ENCODE results near the gene PARVG.

PARVG gene

GRCh38 chr22:44132724-44133123, 48.0 kb upstream of the PARVG start:
- Histone ChIP-seq H3K4me3 (ENCODE audit: low read depth in 1 of 2, low read length in 2 of 2) (no peak overlapping the region), H3K9ac (ENCODE audit: low read depth, low read length) (no peak overlapping the region), H3K36me3 (ENCODE audit: insufficient read depth, low read length) (no peaks in the 10 kb centered on the region), H3K4me2 (ENCODE audit: insufficient read depth, low read length) (no peak overlapping the region), H3K27me3 (ENCODE audit: insufficient read depth, low read length, poor library complexity) (peaks cover 14% of the 10 kb centered on the region), H3K27ac (ENCODE audit: low read length) (no peak overlapping the region), H2AFZ (ENCODE audit: low read depth, low read length) (no peak overlapping the region), H4K20me1 (ENCODE audit: insufficient read depth, low read length) (no peaks in the 10 kb centered on the region), H3K79me2 (ENCODE audit: insufficient read depth, low read length) (no peaks in the 10 kb centered on the region), H3K9me3 (ENCODE audit: insufficient read depth, low read length, severe bottlenecking) (no peaks in the 10 kb centered on the region), H3K4me1 (ENCODE audit: insufficient read depth, low read length) (peaks cover 6% of the 10 kb centered on the region; the same call in 1 of the 2 replicates)
- ATAC-seq (ENCODE audit: insufficient read depth, low read depth) (no peak), DNase-seq (no peak)
- TF ChIP-seq CTCF (IDR thresholded peaks at IDR 0.05; ENCODE audit: borderline replicate concordance, extremely low read depth, low read length, poor library complexity, severe bottlenecking) (no peak), EZH2 (IDR thresholded peaks at IDR 0.05; ENCODE audit: borderline replicate concordance, low read depth, low read length, severe bottlenecking) (no peak)

GRCh38 chr22:44133161-44133560, 47.6 kb upstream of the PARVG start:
- H3K79me2 ChIP-seq (ENCODE audit: insufficient read depth, low read length) = no peaks in the 10 kb centered on the region
- H3K9ac ChIP-seq (ENCODE audit: low read depth, low read length) = no peak overlapping the region
- no peak overlapping the region for H2AFZ ChIP-seq (ENCODE audit: low read depth, low read length)
- H3K4me2 ChIP-seq (ENCODE audit: insufficient read depth, low read length) = no peak overlapping the region
- H3K9me3 ChIP-seq (ENCODE audit: insufficient read depth, low read length, severe bottlenecking) = no peaks in the 10 kb centered on the region
- DNase-seq (no peak), ATAC-seq (ENCODE audit: insufficient read depth, low read depth) (no peak)
- H3K36me3 ChIP-seq (ENCODE audit: insufficient read depth, low read length) = no peaks in the 10 kb centered on the region
- H3K27me3 ChIP-seq (ENCODE audit: insufficient read depth, low read length, poor library complexity) = peaks cover 14% of the 10 kb centered on the region
- peaks cover 6% of the 10 kb centered on the region; the same call in 1 of the 2 replicates for H3K4me1 ChIP-seq (ENCODE audit: insufficient read depth, low read length)
- H3K4me3 ChIP-seq (ENCODE audit: low read depth in 1 of 2, low read length in 2 of 2) = no peak overlapping the region
- TF ChIP-seq EZH2 (IDR thresholded peaks at IDR 0.05; ENCODE audit: borderline replicate concordance, low read depth, low read length, severe bottlenecking) (no peak), CTCF (IDR thresholded peaks at IDR 0.05; ENCODE audit: borderline replicate concordance, extremely low read depth, low read length, poor library complexity, severe bottlenecking) (no peak)
- no peaks in the 10 kb centered on the region for H4K20me1 ChIP-seq (ENCODE audit: insufficient read depth, low read length)
- no peak overlapping the region for H3K27ac ChIP-seq (ENCODE audit: low read length)

GRCh38 chr22:44133901-44134571, 46.7 kb upstream of the PARVG start:
- no peak overlapping the region for H3K9ac ChIP-seq (ENCODE audit: low read depth, low read length)
- H3K79me2 ChIP-seq (ENCODE audit: insufficient read depth, low read length) = no peaks in the 10 kb centered on the region
- ATAC-seq (ENCODE audit: insufficient read depth, low read depth) (no peak; the same call in 2 of the 3 replicates), DNase-seq (no peak)
- H4K20me1 ChIP-seq (ENCODE audit: insufficient read depth, low read length) = no peaks in the 10 kb centered on the region
- no peak for TF ChIP-seq EZH2 (IDR thresholded peaks at IDR 0.05; ENCODE audit: borderline replicate concordance, low read depth, low read length, severe bottlenecking)
- H3K4me2 ChIP-seq (ENCODE audit: insufficient read depth, low read length) = no peak overlapping the region
- H3K4me3 ChIP-seq (ENCODE audit: low read depth in 1 of 2, low read length in 2 of 2) = no peak overlapping the region
- H3K27ac ChIP-seq (ENCODE audit: low read length) = no peak overlapping the region
- H3K27me3 ChIP-seq (ENCODE audit: insufficient read depth, low read length, poor library complexity) = peaks cover 14% of the 10 kb centered on the region
- H3K4me1 ChIP-seq (ENCODE audit: insufficient read depth, low read length) = peaks cover 6% of the 10 kb centered on the region; the same call in 1 of the 2 replicates
- no peak overlapping the region for H2AFZ ChIP-seq (ENCODE audit: low read depth, low read length)
- H3K9me3 ChIP-seq (ENCODE audit: insufficient read depth, low read length, severe bottlenecking) = no peaks in the 10 kb centered on the region
- H3K36me3 ChIP-seq (ENCODE audit: insufficient read depth, low read length) = no peaks in the 10 kb centered on the region

GRCh38 chr22:44136112-44136511, 44.6 kb upstream of the PARVG start:
- no peak for ATAC-seq (ENCODE audit: insufficient read depth, low read depth)
- Histone ChIP-seq H3K9me3 (ENCODE audit: insufficient read depth, low read length, severe bottlenecking) (no peaks in the 10 kb centered on the region), H3K79me2 (ENCODE audit: insufficient read depth, low read length) (no peaks in the 10 kb centered on the region), H3K4me3 (ENCODE audit: low read depth in 1 of 2, low read length in 2 of 2) (no peak overlapping the region), H3K36me3 (ENCODE audit: insufficient read depth, low read length) (no peaks in the 10 kb centered on the region), H3K27me3 (ENCODE audit: insufficient read depth, low read length, poor library complexity) (peaks cover 14% of the 10 kb centered on the region), H3K4me2 (ENCODE audit: insufficient read depth, low read length) (no peak overlapping the region), H3K9ac (ENCODE audit: low read depth, low read length) (no peak overlapping the region), H3K27ac (ENCODE audit: low read length) (no peak overlapping the region), H3K4me1 (ENCODE audit: insufficient read depth, low read length) (peaks cover 6% of the 10 kb centered on the region; the same call in 1 of the 2 replicates), H4K20me1 (ENCODE audit: insufficient read depth, low read length) (no peaks in the 10 kb centered on the region), H2AFZ (ENCODE audit: low read depth, low read length) (no peak overlapping the region)
- DNase-seq = no peak
- TF ChIP-seq EZH2 (IDR thresholded peaks at IDR 0.05; ENCODE audit: borderline replicate concordance, low read depth, low read length, severe bottlenecking) (no peak), CTCF (IDR thresholded peaks at IDR 0.05; ENCODE audit: borderline replicate concordance, extremely low read depth, low read length, poor library complexity, severe bottlenecking) (no peak)

Measured in DND-41 (cell line).